ENCODE data around the gene GPC5.
"Not testable (repeated sequence)": the region's sequence is repeated elsewhere in the genome, so short reads cannot be mapped to it uniquely, and the experiment has no call there.

GPC5 gene

GRCh38 chr13:92727118-92727517 is 1328.7 kb downstream of the GPC5 start:
- no peak for DNase-seq

- no peak for DNase-seq
These were observed 1335.6 kb downstream of the GPC5 start for GRCh38 chr13:92734068-92734467.

GRCh38 chr13:92734545-92734944 is 1336.1 kb downstream of the GPC5 start:
- no peak for DNase-seq

- DNase-seq, result no peak
These were observed 1337.5 kb downstream of the GPC5 start for GRCh38 chr13:92735909-92736308.

- no peak for DNase-seq
These were observed 1340.9 kb downstream of the GPC5 start for GRCh38 chr13:92739306-92739818.

GRCh38 chr13:92743992-92744391 is 1345.6 kb downstream of the GPC5 start:
- DNase-seq, result no peak

GRCh38 chr13:92745258-92745657 is 1346.8 kb downstream of the GPC5 start:
- no peak for DNase-seq

- DNase-seq, result not testable (repeated sequence)
These were observed 1354.3 kb downstream of the GPC5 start for GRCh38 chr13:92752705-92753104.

- DNase-seq, result no peak
These were observed 1363.3 kb downstream of the GPC5 start for GRCh38 chr13:92761710-92762109.

GRCh38 chr13:92767468-92767867 is 1369.0 kb downstream of the GPC5 start:
- no peak for DNase-seq

- no peak for DNase-seq
These were observed 1370.2 kb downstream of the GPC5 start for GRCh38 chr13:92768602-92769001.

- no peak for DNase-seq
These were observed 1370.6 kb downstream of the GPC5 start for GRCh38 chr13:92769046-92769445.

GRCh38 chr13:92775658-92776057 is 1377.2 kb downstream of the GPC5 start:
- no peak for DNase-seq

- DNase-seq, result no peak
These were observed 1383.7 kb downstream of the GPC5 start for GRCh38 chr13:92781965-92782690.

GRCh38 chr13:92802776-92803175 is 1404.4 kb downstream of the GPC5 start:
- DNase-seq, result no peak

- no peak for DNase-seq
These were observed 1405.9 kb downstream of the GPC5 start for GRCh38 chr13:92804346-92804745.

- DNase-seq, result no peak
These were observed 1406.5 kb downstream of the GPC5 start for GRCh38 chr13:92804926-92805325.

- no peak for DNase-seq
These were observed 1407.3 kb downstream of the GPC5 start for GRCh38 chr13:92805766-92806165.

- no peak for DNase-seq
These were observed 1407.8 kb downstream of the GPC5 start for GRCh38 chr13:92806215-92806614.

- DNase-seq, result no peak
These were observed 1408.9 kb downstream of the GPC5 start for GRCh38 chr13:92807353-92807752.

- DNase-seq, result no peak
These were observed 1409.5 kb downstream of the GPC5 start for GRCh38 chr13:92807966-92808365.

GRCh38 chr13:92821324-92821723 is 1422.9 kb downstream of the GPC5 start:
- DNase-seq, result no peak

GRCh38 chr13:92823059-92823458 is 1424.6 kb downstream of the GPC5 start:
- DNase-seq, result no peak

- no peak for DNase-seq
These were observed 1427.6 kb downstream of the GPC5 start for GRCh38 chr13:92825938-92826596.

GRCh38 chr13:92827503-92827902 is 1429.1 kb downstream of the GPC5 start:
- no peak for DNase-seq
